Activated gamma-delta T cell treated with Interleukin-2 at 50 U/mL for 16 hours (primary cell): ENCODE data around the gene POTED.
"Not testable (repeated sequence)": the region's sequence is repeated elsewhere in the genome, so short reads cannot be mapped to it uniquely, and the experiment has no call there.

ENCODE experiments used
- DNase-seq: peaks from one replicate; pipeline ENCODE4 v3.0.0-alpha.2; 2020

POTED gene

DNA sequence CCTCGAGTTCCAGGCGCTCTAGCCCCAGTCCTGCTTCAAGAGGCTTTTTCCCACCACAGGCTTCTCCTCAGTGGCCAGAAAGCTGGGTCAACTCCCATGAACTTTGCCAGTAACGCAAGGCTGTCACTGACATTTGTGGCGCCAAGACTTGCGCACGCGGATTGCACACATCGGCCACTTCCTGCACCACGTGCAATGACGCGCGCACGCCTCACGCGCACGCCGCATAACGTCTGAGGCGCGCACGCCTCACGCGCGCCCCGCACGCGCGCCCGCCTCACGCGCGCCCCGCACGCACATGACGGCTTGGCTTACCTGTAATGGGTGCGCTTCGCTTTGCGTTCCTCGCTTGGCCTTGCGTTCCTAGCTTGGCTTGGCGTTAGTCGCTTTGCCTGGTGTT, at the start of gene POTED:
Gene POTED (plus strand): TSS at position 301 of the 400 bp plus-strand sequence. CDS start 452 bp downstream, outside the sequence.
- DNase-seq = not testable (repeated sequence)

DNA sequence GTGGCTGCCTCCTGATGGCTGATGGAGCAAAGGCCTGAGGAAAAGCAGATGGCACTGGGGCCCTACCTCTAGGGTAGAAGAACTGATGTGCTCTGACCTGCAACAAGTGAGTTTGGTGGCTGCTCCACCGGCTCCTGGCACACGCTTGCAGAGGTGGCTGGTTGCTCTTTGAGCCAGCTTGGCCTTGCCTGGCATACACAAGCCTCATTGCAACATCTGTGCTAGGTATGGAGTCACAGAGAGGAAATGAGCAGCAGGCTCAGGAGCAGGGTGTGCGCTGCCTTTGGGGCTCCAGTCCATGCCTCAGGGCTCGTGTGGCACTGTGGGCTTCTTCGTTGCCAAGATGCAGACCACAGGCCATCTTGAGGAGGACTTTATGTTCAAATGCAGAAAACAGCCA, 40.5 kb downstream of the POTED start:
- DNase-seq = not testable (repeated sequence)

- not testable (repeated sequence) for DNase-seq
Measured at GRCh38 chr21:13651746-13652145, 42.2 kb downstream of the POTED start.
